Testis (tissue), 3 donors: ENCODE measurements around the gene CIT. TPM values are rescaled to one million over a fixed set of nuclear protein-coding genes. Genes with fewer than 3 reads are reported as not detected.

Experiments used
- DNase-seq: peaks from one replicate; pipeline ENCODE4 v3.0.0-alpha.2; 2019
- H3K27ac ChIP-seq, 2 donors: fragments of 200-600 bp; sonication (generic); one replicate each; pipeline ENCODE4 v1.5.1; 2019
- H3K27me3 ChIP-seq: fragments of 200-600 bp; sonication (generic); one replicate; pipeline ENCODE4 v1.5.1; 2019
- H3K36me3 ChIP-seq: fragments of 200-600 bp; sonication (generic); one replicate; pipeline ENCODE4 v1.5.1; 2017; ENCODE audit warnings: low read depth; ENCODE audit errors: missing control alignments
- H3K4me1 ChIP-seq: fragments of 200-600 bp; sonication (generic); one replicate; pipeline ENCODE4 v1.5.1; 2019
- H3K4me3 ChIP-seq, 2 donors: fragments of 200-600 bp; sonication (generic); one replicate each; pipeline ENCODE4 v1.5.1; 2017 to 2019
- H3K9me3 ChIP-seq: fragments of 200-600 bp; sonication (generic); one replicate; pipeline ENCODE4 v1.5.1; 2017
- POLR2A ChIP-seq: fragments of 450-650 bp; IDR thresholded peaks from one replicate; pipeline ENCODE4 v1.6.1; 2017; ENCODE audit warnings: antibody characterized with exemption, mild to moderate bottlenecking, moderate library complexity
- WGBS, 2 donors: methylation state at CpG; one replicate each; pipeline ENCODE4 v1.1.5; 2018; 5-methylcytosine and 5-hydroxymethylcytosine counted together
- intact Hi-C: fragments of 100-400 bp; cut with DNase I; formaldehyde crosslinking; loops from one replicate; pipeline ENCODE4 v1.15.1; 2023; ENCODE audit warnings: low total_unique reads
- polyA plus RNA-seq: library from polyadenylated mRNA; stranded (reverse); fragments of 350-450 nt; fragmentation: Illumina TruSeq; extraction: RNeasy Lipid Tissue Mini Kit (QIAGEN cat#74804); gene quantifications from one replicate; pipeline ENCODE4 v1.2.3, GENCODE V29; 2014; ENCODE audit warnings: low read depth, low replicate concordance; ENCODE audit not compliant: insufficient read depth
- total RNA-seq, 2 donors: library from RNA; depleted of rRNA; stranded (reverse); fragments of >200 nt; gene quantifications; one replicate each; pipeline ENCODE4 v1.2.3, GENCODE V29; 2016
- TF ChIP-seq, protein P1 (sequence below), 3 experiments: fragments of 450-650 bp in 2 of 3; fragments of 200-600 bp in 1 of 3; sonication (generic) in 1 of 3; IDR thresholded peaks; one replicate each; pipeline ENCODE4 v1.5.1; 2016 to 2019; ENCODE audit warnings: antibody characterized with exemption in 3 of 3, mild to moderate bottlenecking in 2 of 3, moderate library complexity in 1 of 3

CIT gene
- total and polyA plus RNA-seq, 3 donors from 2014 or later = 14.6 to 30.0 (median 20.0) TPM

DNA sequence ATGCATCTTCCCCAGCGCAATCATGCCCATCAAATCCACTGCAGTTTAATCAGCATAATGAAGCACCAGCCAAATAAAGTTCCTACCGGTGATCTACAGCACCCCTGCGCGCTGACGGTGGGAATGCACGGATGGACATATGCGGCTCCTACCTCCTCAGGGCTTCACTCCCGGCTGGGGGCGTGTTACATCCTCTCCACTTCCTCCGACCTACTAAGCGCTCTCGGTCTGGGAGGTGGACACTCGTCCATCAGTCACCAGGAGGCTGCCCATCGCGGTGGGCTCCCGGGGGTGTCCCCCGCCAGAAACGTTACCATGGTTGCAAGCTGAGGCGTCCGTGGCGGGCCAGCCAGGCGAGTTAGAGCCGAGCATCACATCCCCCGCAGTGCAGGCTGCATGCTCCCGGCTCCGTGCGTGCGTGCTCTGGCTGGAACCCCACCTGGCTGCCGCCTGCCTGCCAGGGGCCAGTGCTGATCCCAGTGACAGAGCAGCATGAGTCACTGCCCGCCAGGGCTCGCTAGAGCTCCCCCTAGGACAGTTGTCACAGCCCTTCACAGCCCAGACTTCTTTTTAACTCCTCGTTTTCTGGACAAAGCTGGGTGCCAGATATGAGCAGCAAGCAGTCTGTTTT is 73.0 kb downstream of the CIT start:
- H3K27ac ChIP-seq = no peak overlapping the region
- intact Hi-C loops = no loop called here
- peak; percentile 61 for DNase-seq
- peaks cover 9% of the 10 kb centered on the region for H3K4me1 ChIP-seq
- TF ChIP-seq, protein P1, sequence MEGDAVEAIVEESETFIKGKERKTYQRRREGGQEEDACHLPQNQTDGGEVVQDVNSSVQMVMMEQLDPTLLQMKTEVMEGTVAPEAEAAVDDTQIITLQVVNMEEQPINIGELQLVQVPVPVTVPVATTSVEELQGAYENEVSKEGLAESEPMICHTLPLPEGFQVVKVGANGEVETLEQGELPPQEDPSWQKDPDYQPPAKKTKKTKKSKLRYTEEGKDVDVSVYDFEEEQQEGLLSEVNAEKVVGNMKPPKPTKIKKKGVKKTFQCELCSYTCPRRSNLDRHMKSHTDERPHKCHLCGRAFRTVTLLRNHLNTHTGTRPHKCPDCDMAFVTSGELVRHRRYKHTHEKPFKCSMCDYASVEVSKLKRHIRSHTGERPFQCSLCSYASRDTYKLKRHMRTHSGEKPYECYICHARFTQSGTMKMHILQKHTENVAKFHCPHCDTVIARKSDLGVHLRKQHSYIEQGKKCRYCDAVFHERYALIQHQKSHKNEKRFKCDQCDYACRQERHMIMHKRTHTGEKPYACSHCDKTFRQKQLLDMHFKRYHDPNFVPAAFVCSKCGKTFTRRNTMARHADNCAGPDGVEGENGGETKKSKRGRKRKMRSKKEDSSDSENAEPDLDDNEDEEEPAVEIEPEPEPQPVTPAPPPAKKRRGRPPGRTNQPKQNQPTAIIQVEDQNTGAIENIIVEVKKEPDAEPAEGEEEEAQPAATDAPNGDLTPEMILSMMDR (IDR thresholded peaks at IDR 0.05) = peak in 1 of 3 experiments; percentile 22
- no peak for TF ChIP-seq POLR2A
- no peaks in the 10 kb centered on the region for H3K27me3 ChIP-seq
- 18 to 27% methylated on average over 10 to 24 of the region's 32 CpGs for WGBS, 2 donors
- H3K36me3 ChIP-seq = no peaks in the 10 kb centered on the region
- H3K4me3 ChIP-seq = peak overlapping the region in 1 of 2 donors; percentile 1
- no peaks in the 10 kb centered on the region for H3K9me3 ChIP-seq

DNA sequence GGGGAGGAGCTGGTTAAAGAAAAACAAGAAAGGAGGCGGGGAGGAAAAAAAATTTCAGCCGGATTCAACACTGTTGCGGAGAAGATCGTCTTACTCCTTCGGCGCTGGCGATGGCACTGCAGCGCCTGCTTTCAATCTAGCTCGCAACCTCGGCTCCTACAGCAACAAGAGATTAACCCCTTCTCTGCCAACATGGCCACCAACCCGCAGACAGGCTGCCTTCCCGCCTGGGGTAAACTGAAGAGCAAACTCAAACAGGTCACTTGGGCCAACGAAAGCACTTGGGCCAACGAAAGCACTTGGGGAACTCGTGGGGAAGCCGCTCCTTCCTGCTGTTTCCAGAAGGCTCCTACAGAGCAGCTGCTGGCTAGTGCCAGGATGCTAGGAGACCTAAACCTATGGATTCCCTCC is 73.7 kb downstream of the CIT start:
- peaks cover 9% of the 10 kb centered on the region for H3K4me1 ChIP-seq
- WGBS, 2 donors = 12 to 32% methylated on average over 12 to 16 of the region's 16 CpGs
- intact Hi-C loops = no loop called here
- H3K36me3 ChIP-seq = no peaks in the 10 kb centered on the region
- H3K27me3 ChIP-seq = no peaks in the 10 kb centered on the region
- H3K9me3 ChIP-seq = no peaks in the 10 kb centered on the region
- no peak for TF ChIP-seq POLR2A
- TF ChIP-seq, protein P1 (IDR thresholded peaks at IDR 0.05) = no peak
- no peak overlapping the region for H3K27ac ChIP-seq
- peak overlapping the region in 1 of 2 donors; percentile 1 for H3K4me3 ChIP-seq
- peak; percentile 20 for DNase-seq

DNA sequence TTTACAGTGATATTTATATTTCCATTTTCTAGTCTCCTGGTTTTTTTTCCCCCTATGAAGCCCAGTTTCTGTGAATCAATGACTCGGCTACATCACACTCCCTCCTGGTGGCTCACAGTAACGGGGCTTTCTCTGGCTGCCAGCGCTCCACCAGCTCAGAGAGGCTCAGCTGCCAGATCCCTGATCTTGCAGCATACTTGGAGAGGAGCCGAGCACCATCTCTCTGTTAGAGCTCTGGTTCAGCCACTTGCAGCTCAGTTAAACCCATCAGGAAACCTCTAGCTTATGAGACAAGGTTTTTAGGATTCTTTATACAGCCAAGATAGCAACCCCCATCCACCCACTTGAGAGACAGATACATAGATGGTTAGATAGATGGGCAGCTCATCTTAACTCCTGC is 74.6 kb downstream of the CIT start:
- H3K27ac ChIP-seq = no peak overlapping the region
- peak; percentile 36 for DNase-seq
- no peaks in the 10 kb centered on the region for H3K9me3 ChIP-seq
- intact Hi-C loops = no loop called here
- WGBS, 2 donors = 45 to 55% methylated on average over 4 of the region's 4 CpGs
- TF ChIP-seq, protein P1 (IDR thresholded peaks at IDR 0.05) = no peak
- no peak for TF ChIP-seq POLR2A
- no peak overlapping the region for H3K4me3 ChIP-seq
- no peaks in the 10 kb centered on the region for H3K36me3 ChIP-seq
- peaks cover 9% of the 10 kb centered on the region for H3K4me1 ChIP-seq
- H3K27me3 ChIP-seq = no peaks in the 10 kb centered on the region

DNA sequence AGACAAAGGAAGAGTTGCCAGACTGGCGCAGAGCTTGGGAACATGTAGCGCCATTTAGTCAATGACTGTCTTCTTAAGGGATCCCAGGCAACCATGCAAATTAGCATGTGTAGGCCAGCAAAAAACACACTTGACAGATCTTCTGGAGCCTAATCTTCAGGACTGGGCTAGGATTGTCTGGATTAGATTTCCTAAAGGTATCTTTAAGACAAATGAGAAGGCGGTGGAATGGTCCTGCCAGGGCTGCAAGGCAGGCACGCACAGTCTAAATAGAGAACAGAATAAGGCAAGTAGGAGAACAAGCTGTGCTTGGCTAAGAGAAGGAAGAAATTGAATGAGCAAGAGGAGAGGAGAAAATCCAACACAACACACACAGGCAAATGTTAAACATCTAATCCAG is 80.0 kb downstream of the CIT start:
- intact Hi-C loops = no loop called here
- WGBS, 2 donors = 96 to 99% methylated on average over 4 of the region's 4 CpGs
- H3K4me1 ChIP-seq = no peaks in the 10 kb centered on the region
- H3K27me3 ChIP-seq = no peaks in the 10 kb centered on the region
- DNase-seq = no peak
- no peaks in the 10 kb centered on the region for H3K36me3 ChIP-seq
- H3K27ac ChIP-seq = no peak overlapping the region
- no peaks in the 10 kb centered on the region for H3K9me3 ChIP-seq
- TF ChIP-seq, protein P1 (IDR thresholded peaks at IDR 0.05) = no peak
- TF ChIP-seq POLR2A = no peak
- H3K4me3 ChIP-seq = no peak overlapping the region

DNA sequence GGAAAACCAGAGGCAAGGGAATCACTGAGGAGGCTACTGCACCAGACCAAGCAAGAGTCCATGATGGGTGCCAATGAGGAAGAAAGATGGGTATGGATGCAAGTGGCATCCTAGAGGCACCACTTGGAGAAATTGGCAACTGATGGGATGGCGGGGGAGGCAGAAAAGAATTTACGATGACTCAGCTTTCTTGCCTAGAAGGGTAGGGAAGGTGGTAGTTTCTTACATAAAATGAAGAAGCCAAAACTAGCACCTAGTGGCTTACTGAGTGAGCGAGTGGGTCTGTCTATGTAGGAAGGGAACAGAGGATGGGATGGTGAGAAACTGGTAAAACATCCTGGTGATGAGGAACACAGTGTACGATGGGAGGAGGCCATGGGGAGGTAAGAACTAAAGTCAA is 80.8 kb downstream of the CIT start:
- Histone ChIP-seq H3K27me3 (no peaks in the 10 kb centered on the region), H3K27ac (no peak overlapping the region), H3K9me3 (no peaks in the 10 kb centered on the region), H3K4me1 (no peaks in the 10 kb centered on the region), H3K36me3 (no peaks in the 10 kb centered on the region), H3K4me3 (no peak overlapping the region)
- intact Hi-C loops = no loop called here
- no peak for DNase-seq
- TF ChIP-seq, protein P1 (IDR thresholded peaks at IDR 0.05) = no peak
- TF ChIP-seq POLR2A = no peak
- 94 to 99% methylated on average over 4 of the region's 4 CpGs for WGBS, 2 donors
